Liver (tissue), 2 donors: ENCODE data around the gene GAS7.

Experiments used
- CTCF ChIP-seq: fragments of 150-350 bp; IDR thresholded peaks from 2 replicates; pipeline ENCODE4 v1.5.1; 2017; ENCODE audit warnings: improper control_type of control experiment, low read depth, low read length; ENCODE audit not compliant: missing input control
- YY1 ChIP-seq: IDR thresholded peaks from 2 replicates; pipeline ENCODE4 v1.6.1; 2016; ENCODE audit warnings: antibody characterized with exemption, mild to moderate bottlenecking
- donor health status: healthy.

- no peak for TF ChIP-seq YY1
- no peak for TF ChIP-seq CTCF
Measured at GRCh38 chr17:9894231-9894630, 304.2 kb downstream of the GAS7 start.
